Left hindlimb (tissue), 1 donor: ENCODE measurements around the gene RPS2.
"Not testable (repeated sequence)": the region's sequence is repeated elsewhere in the genome, so short reads cannot be mapped to it uniquely, and the experiment has no call there.

Experiments
- DNase-seq: peaks from one replicate; pipeline ENCODE4 v3.0.0-alpha.2; 2018

The RPS2 gene

GRCh38 chr16:1962161-1963153, 2.2 kb downstream of the RPS2 start:
- not testable (repeated sequence) for DNase-seq

GRCh38 chr16:1961651-1962067, 3.0 kb downstream of the RPS2 start:
- no peak for DNase-seq

GRCh38 chr16:1960665-1961630, 3.7 kb downstream of the RPS2 start:
- DNase-seq = no peak

- DNase-seq = peak; percentile 92
Measured at GRCh38 chr16:1959269-1960039, 5.2 kb downstream of the RPS2 start, which contains the start of gene NDUFB10. Gene NDUFB10 (plus strand): TSS chr16:1959538. CDS start chr16:1959625, 87 bp downstream.

- DNase-seq = peak; percentile 39
Measured at GRCh38 chr16:1958715-1959268, 5.8 kb downstream of the RPS2 start.

GRCh38 chr16:1958143-1958491, 6.5 kb downstream of the RPS2 start:
- peak; percentile 26 for DNase-seq

GRCh38 chr16:1957434-1958142, 7.0 kb downstream of the RPS2 start:
- DNase-seq = not testable (repeated sequence)

- peak; percentile 25 for DNase-seq
Measured at GRCh38 chr16:1953734-1954133, 10.9 kb downstream of the RPS2 start.

- no peak for DNase-seq
Measured at GRCh38 chr16:1950559-1950958, 14.1 kb downstream of the RPS2 start.

- no peak for DNase-seq
Measured at GRCh38 chr16:1950047-1950446, 14.6 kb downstream of the RPS2 start.

GRCh38 chr16:1949507-1949906, 15.1 kb downstream of the RPS2 start:
- no peak for DNase-seq

- DNase-seq = no peak
Measured at GRCh38 chr16:1947369-1947670, 17.3 kb downstream of the RPS2 start.

GRCh38 chr16:1946495-1947368, 17.9 kb downstream of the RPS2 start:
- DNase-seq = no peak

- no peak for DNase-seq
Measured at GRCh38 chr16:1945559-1946391, 18.9 kb downstream of the RPS2 start.

- no peak for DNase-seq
Measured at GRCh38 chr16:1944612-1945199, 19.9 kb downstream of the RPS2 start.

- DNase-seq = peak; percentile 99
Measured at GRCh38 chr16:1942810-1943726, 21.6 kb downstream of the RPS2 start, which contains the start of gene MSRB1. Gene MSRB1 (minus strand): TSS chr16:1943199. CDS start chr16:1943156, 43 bp downstream.

- DNase-seq = no peak
Measured at GRCh38 chr16:1942047-1942809, 22.4 kb downstream of the RPS2 start.
